ENCODE data around the gene CGB3.

CGB3 gene

DNA sequence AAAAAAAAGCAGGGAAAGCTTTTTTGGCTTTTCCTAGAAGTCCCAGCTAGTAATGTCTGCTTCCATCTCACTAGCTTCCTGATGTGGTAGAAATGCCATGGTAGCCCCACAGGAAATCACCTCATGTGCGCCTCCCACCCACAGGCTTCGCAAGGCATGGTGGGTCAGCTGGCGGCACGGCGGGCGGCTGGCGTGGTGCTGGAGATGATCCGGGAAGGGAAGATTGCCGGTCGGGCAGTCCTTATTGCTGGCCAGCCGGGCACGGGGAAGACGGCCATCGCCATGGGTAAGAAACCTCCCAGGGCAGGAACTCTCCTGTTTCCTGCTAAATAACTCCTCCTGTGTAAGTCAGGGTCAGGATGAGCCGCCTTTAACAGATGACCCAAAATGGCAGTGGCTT lies 20.0 kb downstream of the CGB3 start:
- no peak for DNase-seq (ENCODE audit: low read depth in 1 of 2, low spot score in 1 of 2)
- TF ChIP-seq, protein P1, sequence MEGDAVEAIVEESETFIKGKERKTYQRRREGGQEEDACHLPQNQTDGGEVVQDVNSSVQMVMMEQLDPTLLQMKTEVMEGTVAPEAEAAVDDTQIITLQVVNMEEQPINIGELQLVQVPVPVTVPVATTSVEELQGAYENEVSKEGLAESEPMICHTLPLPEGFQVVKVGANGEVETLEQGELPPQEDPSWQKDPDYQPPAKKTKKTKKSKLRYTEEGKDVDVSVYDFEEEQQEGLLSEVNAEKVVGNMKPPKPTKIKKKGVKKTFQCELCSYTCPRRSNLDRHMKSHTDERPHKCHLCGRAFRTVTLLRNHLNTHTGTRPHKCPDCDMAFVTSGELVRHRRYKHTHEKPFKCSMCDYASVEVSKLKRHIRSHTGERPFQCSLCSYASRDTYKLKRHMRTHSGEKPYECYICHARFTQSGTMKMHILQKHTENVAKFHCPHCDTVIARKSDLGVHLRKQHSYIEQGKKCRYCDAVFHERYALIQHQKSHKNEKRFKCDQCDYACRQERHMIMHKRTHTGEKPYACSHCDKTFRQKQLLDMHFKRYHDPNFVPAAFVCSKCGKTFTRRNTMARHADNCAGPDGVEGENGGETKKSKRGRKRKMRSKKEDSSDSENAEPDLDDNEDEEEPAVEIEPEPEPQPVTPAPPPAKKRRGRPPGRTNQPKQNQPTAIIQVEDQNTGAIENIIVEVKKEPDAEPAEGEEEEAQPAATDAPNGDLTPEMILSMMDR (IDR thresholded peaks at IDR 0.05; ENCODE audit: insufficient read depth, low read length) = no peak
- TF ChIP-seq SPI1 (IDR thresholded peaks at IDR 0.05; ENCODE audit: borderline replicate concordance, low read depth) (no peak), POLR2AphosphoS5 (IDR thresholded peaks at IDR 0.05; ENCODE audit: low read depth) (no peak), GABPA (IDR thresholded peaks at IDR 0.05; ENCODE audit: low read depth) (no peak)
- TF ChIP-seq, protein P2, sequence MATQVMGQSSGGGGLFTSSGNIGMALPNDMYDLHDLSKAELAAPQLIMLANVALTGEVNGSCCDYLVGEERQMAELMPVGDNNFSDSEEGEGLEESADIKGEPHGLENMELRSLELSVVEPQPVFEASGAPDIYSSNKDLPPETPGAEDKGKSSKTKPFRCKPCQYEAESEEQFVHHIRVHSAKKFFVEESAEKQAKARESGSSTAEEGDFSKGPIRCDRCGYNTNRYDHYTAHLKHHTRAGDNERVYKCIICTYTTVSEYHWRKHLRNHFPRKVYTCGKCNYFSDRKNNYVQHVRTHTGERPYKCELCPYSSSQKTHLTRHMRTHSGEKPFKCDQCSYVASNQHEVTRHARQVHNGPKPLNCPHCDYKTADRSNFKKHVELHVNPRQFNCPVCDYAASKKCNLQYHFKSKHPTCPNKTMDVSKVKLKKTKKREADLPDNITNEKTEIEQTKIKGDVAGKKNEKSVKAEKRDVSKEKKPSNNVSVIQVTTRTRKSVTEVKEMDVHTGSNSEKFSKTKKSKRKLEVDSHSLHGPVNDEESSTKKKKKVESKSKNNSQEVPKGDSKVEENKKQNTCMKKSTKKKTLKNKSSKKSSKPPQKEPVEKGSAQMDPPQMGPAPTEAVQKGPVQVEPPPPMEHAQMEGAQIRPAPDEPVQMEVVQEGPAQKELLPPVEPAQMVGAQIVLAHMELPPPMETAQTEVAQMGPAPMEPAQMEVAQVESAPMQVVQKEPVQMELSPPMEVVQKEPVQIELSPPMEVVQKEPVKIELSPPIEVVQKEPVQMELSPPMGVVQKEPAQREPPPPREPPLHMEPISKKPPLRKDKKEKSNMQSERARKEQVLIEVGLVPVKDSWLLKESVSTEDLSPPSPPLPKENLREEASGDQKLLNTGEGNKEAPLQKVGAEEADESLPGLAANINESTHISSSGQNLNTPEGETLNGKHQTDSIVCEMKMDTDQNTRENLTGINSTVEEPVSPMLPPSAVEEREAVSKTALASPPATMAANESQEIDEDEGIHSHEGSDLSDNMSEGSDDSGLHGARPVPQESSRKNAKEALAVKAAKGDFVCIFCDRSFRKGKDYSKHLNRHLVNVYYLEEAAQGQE (IDR thresholded peaks at IDR 0.05; ENCODE audit: insufficient replicate concordance, low read depth) = no peak
- Histone ChIP-seq H3K27me3 (ENCODE audit: insufficient read depth, poor library complexity, severe bottlenecking) (no peaks in the 10 kb centered on the region), H3K4me3 (replicated peaks; ENCODE audit: insufficient read depth, low read length) (no peak overlapping the region), H3K27ac (replicated peaks) (no peak overlapping the region)

DNA sequence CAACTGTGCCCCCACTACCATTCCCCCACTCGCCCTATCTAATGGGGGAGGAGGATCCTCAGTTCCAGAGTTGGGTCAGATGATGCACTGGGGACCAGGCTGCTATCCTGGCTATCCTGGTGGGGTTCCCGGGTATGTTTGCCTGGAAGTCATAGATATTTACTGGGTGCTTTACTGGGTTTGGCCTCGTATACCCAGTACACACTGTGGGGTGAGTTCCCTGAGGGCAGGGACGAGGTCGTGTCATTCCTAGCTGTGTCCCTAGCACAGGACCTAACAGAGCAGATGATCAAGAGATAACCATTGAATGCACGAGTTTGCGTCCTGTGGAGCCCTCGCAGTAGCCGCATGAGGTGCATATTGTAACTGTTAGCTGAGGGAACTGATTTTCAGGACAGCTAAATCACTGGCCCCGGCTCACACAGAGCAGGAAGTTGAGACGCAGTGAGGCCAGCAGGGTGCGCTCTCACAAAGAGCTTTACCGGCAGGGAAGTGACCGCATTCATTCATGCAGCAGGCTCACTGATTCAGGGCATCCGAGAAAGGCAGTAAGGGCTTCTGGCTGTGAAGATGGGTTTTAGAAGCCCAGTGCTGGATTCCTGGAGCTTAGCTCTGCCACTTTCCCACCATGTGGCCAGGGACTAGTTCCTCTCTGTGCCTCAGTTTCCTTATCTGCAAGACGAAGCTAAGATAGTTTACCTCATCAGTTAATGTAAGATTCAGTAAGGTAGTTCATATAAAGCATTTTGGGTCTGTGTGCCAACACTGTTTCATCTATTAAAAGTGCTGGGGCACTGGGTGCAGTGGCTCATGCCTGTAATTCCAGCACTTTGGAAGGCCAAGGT lies 24.4 kb downstream of the CGB3 start:
- DNase-seq (ENCODE audit: low read depth in 1 of 2, low spot score in 1 of 2) = peak in 1 of 2 experiments; percentile 57
- TF ChIP-seq SPI1 (IDR thresholded peaks at IDR 0.05; ENCODE audit: borderline replicate concordance, low read depth) = peak; percentile 28; the same call in 1 of the 2 replicates
- no peak for TF ChIP-seq GABPA (IDR thresholded peaks at IDR 0.05; ENCODE audit: low read depth)
- TF ChIP-seq, protein P1 (IDR thresholded peaks at IDR 0.05; ENCODE audit: insufficient read depth, low read length) = peak; percentile 41
- TF ChIP-seq, protein P2 (IDR thresholded peaks at IDR 0.05; ENCODE audit: insufficient replicate concordance, low read depth) = no peak
- no peak for TF ChIP-seq POLR2AphosphoS5 (IDR thresholded peaks at IDR 0.05; ENCODE audit: low read depth)
- H3K27ac ChIP-seq (replicated peaks) = no peak overlapping the region
- no peak overlapping the region for H3K4me3 ChIP-seq (replicated peaks; ENCODE audit: insufficient read depth, low read length)
- H3K27me3 ChIP-seq (ENCODE audit: insufficient read depth, poor library complexity, severe bottlenecking) = no peaks in the 10 kb centered on the region

DNA sequence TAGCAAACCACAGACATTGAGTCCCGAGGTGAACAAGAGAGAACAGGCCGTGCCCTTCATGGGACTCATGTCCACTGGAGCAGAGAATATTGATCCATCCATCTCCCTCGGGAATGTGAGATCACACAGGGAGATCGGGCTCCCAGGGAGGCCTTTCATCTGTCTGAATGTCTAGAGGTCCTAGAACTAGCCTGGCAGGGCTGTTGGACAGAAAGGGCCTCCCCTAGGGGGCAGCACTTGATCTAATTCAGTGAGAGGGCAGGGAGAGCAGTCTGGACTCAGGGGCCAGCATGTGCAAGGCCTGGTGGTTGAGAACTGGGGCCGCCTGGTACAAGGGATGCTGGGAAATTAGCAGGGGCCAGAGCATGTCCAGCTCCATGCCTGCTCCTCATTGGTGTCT lies 26.2 kb downstream of the CGB3 start:
- TF ChIP-seq, protein P1 (IDR thresholded peaks at IDR 0.05; ENCODE audit: insufficient read depth, low read length) = peak; percentile 33
- TF ChIP-seq SPI1 (IDR thresholded peaks at IDR 0.05; ENCODE audit: borderline replicate concordance, low read depth) = no peak
- DNase-seq (ENCODE audit: low read depth in 1 of 2, low spot score in 1 of 2) = peak; percentile 52 to 68
- H3K4me3 ChIP-seq (replicated peaks; ENCODE audit: insufficient read depth, low read length) = no peak overlapping the region
- H3K27me3 ChIP-seq (ENCODE audit: insufficient read depth, poor library complexity, severe bottlenecking) = no peaks in the 10 kb centered on the region
- H3K27ac ChIP-seq (replicated peaks) = no peak overlapping the region
